ENCODE data around the gene SESN2. TPM values are rescaled to one million over a fixed set of nuclear protein-coding genes. Genes with fewer than 3 reads are reported as not detected.

Gene SESN2
- total RNA-seq, 1 donor from 2014 or later, result 7.9 TPM

GRCh38 chr1:28282426-28283407 lies 23.4 kb downstream of the SESN2 start:
- intact Hi-C loops (cut with micrococcal nuclease), result no loop called here

GRCh38 chr1:28286111-28286510 lies 26.8 kb downstream of the SESN2 start:
- intact Hi-C loops (cut with micrococcal nuclease), result no loop called here

GRCh38 chr1:28288487-28288886 lies 29.2 kb downstream of the SESN2 start:
- intact Hi-C loops (cut with micrococcal nuclease), result no loop called here

DNA sequence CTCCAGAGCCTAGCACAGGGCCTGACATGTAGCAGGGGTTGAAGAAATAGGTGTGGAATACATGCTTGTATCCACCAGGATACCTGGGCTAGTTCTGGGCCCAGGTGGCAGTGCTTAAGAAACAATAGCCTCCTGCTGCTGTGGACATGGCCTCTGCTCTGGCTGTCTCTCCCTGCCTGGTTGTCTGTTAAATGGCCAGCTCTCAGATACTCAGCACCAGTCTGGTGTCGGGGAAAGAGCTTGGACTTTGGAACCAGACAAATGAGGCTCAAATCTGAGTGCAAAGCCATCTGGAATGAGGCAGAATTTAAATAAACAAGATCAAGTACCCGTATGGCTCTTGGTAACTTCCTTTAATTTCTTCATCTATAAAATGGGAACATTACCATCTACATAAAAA lies 31.5 kb downstream of the SESN2 start:
- intact Hi-C loops (cut with micrococcal nuclease), result no loop called here

GRCh38 chr1:28291711-28292110 lies 32.4 kb downstream of the SESN2 start:
- intact Hi-C loops (cut with micrococcal nuclease), result no loop called here

GRCh38 chr1:28295936-28296335 lies 36.6 kb downstream of the SESN2 start:
- intact Hi-C loops (cut with micrococcal nuclease), result no loop called here

GRCh38 chr1:28296401-28297261 lies 37.3 kb downstream of the SESN2 start:
- intact Hi-C loops (cut with micrococcal nuclease), result no loop called here

- intact Hi-C loops (cut with micrococcal nuclease), result no loop called here
Measured at GRCh38 chr1:28297826-28298225, 38.5 kb downstream of the SESN2 start.

DNA sequence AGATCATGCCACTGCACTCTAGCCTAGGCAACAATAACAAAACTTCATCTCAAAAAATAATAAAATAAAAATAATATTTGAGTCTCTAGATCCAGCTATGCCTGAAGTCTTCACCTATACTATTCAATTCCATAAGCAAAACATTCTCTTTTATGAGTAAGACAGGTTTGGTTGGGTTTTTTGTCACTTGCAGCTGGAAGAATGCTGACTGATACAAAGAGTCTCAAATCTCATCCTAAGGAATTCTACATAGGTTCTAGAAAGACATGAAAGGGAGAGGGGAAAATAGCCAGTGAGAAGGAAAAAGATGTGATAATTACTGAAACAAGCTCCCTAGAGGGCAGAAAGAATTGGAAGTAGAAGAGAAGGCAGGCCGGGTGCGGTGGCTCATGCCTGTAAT lies 39.1 kb downstream of the SESN2 start:
- intact Hi-C loops (cut with micrococcal nuclease), result no loop called here

- intact Hi-C loops (cut with micrococcal nuclease), result no loop called here
Measured at GRCh38 chr1:28301368-28302174, 42.3 kb downstream of the SESN2 start.

DNA sequence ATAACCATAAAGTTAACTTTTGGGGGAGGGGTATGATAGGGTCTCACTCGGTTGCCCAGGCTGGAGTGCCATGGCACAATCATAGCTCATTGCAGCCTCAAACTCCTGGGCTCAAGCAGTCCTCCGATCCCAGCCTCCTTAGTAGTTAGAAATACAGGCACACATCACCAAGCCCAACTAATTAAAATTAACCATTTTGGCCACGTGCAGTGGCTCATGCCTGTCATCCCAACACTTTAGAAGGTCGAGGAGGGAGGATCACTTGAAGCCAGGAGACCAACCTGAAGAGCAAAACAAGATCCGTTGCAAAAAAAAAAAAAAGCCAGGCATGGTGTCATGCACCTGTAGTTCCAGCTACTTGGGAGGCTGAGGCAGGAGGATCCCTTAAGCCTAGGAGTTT lies 42.9 kb downstream of the SESN2 start:
- intact Hi-C loops (cut with micrococcal nuclease), result no loop called here

- intact Hi-C loops (cut with micrococcal nuclease), result no loop called here
Measured at GRCh38 chr1:28306301-28306949, 47.1 kb downstream of the SESN2 start.

- intact Hi-C loops (cut with micrococcal nuclease), result no loop called here
Measured at GRCh38 chr1:28308750-28309149, 49.4 kb downstream of the SESN2 start.

DNA sequence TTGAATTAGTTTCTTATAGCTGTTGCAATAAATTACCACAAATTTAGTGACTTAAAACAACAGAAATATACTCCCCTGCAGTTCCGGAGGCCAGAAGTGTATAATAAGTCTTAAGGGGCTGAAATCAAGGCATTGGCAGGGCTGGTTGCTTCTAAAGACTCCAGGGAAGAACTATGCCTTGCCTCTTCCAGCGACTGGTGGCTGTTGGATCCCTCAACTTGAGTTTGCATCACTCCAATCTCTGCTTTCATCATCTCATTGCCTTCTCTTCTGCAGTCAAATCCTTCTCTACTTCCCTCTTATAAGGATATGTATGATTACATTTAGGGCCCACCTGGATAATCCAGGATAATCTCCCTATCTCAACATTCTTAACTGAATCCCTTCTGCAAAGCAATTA lies 50.4 kb downstream of the SESN2 start:
- intact Hi-C loops (cut with micrococcal nuclease), result no loop called here

DNA sequence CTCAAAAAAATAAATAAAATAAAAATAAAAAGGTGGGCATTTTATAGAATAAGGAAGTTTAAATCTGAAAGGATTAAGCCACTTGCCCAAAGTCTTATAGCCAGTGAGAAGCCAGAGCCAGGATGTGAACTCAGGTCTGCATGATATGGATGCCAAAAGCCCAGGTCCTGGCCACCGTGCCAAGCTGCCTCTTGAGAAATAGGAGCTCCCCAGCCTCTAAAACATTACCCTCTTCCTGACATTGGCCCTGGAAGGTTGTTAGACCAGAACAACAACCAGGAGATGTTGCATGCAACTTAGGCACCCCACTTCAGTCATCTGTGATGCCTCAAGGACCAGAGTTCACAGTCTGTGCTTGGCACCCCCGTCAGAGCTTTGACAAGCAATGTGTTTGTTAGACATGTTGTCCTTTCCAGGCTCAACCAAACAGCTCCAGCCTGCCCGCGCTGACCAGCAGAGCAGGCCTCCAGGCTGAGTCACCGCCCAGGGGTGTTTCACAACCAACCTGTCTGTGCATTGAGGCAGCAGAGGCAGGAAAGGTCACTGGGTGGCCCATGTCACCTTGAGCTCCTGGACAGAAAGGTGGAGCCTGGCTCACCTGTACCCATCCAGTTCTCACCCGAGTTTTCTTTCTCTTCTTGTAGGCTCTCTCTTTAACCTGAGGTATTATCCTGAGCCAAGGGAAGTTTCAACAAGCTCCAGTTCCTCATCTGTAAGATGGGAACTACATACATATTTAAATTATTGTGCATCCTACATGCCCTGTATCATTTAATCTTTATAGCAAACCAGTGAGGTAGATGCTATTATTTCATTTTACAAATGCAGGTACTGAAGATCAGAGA lies 54.6 kb downstream of the SESN2 start:
- intact Hi-C loops (cut with micrococcal nuclease), result no loop called here

GRCh38 chr1:28314547-28314941 lies 55.2 kb downstream of the SESN2 start:
- intact Hi-C loops (cut with micrococcal nuclease), result no loop called here

DNA sequence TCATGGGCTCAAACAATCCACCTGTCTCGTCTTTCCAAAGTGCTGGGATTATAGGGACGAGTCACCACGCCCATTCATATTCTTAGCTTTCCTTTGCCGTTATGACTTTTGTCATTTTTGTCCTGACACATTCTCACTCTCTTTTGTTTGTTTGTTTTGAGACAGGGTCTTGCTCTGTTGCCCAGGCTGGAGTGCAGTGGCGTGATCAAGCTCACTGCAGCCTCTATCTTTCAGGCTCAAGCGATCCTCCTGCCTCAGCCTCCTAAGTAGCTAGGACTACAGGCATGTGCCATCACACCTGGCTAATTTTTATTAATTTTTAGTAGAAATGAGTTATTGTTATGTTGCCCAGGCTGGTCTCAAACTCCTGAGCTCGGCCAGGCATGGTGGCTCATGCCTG lies 57.7 kb downstream of the SESN2 start:
- intact Hi-C loops (cut with micrococcal nuclease), result no loop called here

DNA sequence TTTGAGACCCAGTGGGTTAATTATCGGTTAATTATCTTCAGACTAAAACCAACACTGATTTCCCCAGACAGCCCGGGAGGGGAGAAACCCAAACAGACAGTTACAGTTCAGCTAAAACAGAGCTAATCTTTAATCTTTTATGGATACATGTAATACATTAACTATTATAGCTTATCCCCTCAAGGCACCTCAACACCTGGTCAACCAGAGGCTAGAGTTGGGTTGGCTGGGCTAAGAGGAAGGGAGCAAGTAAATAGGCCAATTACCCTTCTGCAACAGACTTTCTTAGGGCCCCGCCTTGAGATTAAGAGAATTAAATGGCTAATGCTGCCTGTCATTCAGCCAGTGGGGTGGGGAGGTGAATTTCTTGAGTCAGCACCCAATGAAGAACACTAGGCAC lies 62.9 kb downstream of the SESN2 start:
- intact Hi-C loops (cut with micrococcal nuclease), result no loop called here

GRCh38 chr1:28323720-28324119 lies 64.4 kb downstream of the SESN2 start:
- intact Hi-C loops (cut with micrococcal nuclease), result no loop called here

DNA sequence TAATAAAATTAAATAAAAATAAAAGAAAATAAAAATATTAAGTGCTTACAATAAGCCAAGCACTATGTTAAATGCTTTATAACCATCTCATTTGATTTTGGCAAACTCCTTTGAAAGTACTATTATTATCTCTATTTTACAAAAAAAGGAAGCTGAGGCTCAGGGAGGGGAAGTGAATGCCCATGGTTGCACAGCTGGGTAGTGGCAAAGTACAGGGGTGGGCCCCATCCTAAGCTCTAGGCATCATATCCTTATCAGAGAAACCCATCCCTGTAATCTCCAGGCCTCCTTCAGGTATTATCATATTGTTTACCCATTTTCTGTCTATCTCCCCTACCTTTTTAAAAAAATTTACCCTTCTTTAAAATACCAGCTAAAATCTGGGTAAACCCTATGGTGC lies 67.2 kb downstream of the SESN2 start:
- intact Hi-C loops (cut with micrococcal nuclease), result loop anchor here (5.0 kb wide), 1 partner anchor 256 kb away; no protein-coding TSS in a partner anchor

Data from T-helper 2 cell treated with Interferon-gamma antibody and Interleukin-4, amounts not matched to agents 100 ng/mL and 5 ng/mL, for 36 hours (primary cell).